Myocyte (in vitro differentiated cells): ENCODE data around the gene KICS2. TPM values are rescaled to one million over a fixed set of nuclear protein-coding genes. Genes with fewer than 3 reads are reported as not detected.
"Not testable (repeated sequence)": the region's sequence is repeated elsewhere in the genome, so short reads cannot be mapped to it uniquely, and the experiment has no call there.

Source experiments
- DNase-seq: peaks from one replicate; pipeline ENCODE4 v3.0.0-alpha.2; 2012; ENCODE audit warnings: low read depth
- total RNA-seq: library from RNA; depleted of rRNA; stranded (reverse); fragments of >200 nt; gene quantifications from 2 replicates; pipeline ENCODE4 v1.2.3, GENCODE V29; 2014

The KICS2 gene
- total RNA-seq, 1 donor from 2014 or later, result 7.2 TPM

DNA sequence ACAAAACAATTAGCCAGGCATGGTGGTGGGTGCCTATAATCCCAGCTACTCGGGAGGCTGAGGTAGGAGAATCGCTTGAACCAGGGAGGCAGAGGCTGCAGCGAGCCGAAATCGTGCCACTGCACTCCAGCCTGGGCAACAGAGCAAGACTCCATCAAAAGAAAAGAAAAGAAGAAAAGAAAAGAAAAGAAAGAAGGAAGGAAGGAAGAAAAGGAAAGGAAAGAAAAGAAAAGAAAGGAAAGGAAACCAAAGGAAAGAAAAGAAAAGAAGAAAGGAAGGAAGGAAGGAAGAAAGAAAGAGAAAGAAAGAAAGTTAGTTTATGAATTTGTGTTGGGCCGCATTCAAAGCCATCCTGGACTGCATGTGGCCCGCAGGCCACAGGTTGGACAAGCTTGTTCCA lies 4.5 kb downstream of the KICS2 start:
- DNase-seq, result not testable (repeated sequence)

DNA sequence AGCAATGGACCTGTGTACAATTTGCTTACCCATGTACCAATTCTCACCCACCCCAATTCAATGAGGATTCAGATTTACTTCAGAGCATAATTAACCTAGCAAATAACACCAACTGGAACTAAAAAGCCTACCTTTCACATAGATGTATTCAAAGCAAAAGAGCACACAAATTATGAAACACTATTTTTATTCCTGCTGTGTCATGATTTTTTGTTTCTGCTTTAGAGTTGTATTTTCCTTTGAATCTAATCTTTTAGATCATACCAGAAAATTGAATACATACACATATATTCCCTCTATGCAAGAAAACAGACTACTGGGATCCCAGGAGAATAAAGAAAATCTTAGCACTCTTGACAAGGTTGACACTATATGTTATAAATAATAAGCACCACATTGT lies 5.9 kb downstream of the KICS2 start:
- no peak for DNase-seq

DNA sequence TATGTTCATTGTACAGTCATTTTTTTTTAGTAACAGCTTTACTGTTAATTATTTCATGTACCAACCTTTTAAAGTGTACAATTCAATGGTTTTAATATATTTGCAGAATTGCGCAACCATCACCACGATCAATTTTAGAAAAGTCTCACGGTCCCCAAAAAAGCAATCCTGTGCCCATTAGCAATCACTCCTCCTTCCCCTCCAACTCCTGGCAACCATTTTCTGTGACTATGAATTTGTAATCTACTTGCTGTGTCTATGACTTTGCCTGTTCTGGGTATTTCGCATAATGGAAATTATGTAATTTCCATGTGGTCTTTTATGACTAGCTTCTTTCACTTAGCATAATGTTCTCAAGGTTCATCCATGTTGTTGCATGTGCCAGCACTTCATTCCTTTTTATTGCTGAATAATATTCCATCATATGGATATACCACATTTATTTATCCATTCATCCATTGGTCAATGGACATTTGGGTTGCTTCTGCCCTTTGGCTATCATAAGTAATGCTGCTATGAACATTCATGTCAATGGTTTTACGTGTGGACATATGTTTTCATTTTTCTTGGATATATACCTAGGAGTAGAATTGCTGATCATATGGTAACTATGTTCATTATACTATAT lies 9.9 kb downstream of the KICS2 start:
- no peak for DNase-seq

DNA sequence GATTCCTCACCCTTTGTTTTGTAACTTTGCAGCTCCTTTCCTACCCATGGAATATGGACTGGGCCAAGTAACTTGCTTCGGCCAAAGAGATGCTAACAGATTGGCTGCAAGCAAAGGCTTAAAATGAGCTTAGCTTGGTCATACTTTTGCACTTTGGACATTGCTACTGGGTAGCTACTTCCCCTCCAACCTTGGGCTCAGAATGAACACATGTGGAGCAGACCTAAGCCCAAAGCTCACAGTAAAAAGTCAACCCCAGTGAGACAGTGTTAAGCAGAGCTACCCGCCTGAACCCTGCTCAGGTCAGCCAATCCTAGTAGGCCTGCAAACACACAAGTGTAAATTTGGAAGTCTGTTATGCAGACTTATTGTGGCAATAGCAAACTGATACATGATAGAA lies 14.6 kb downstream of the KICS2 start:
- DNase-seq, result no peak

DNA sequence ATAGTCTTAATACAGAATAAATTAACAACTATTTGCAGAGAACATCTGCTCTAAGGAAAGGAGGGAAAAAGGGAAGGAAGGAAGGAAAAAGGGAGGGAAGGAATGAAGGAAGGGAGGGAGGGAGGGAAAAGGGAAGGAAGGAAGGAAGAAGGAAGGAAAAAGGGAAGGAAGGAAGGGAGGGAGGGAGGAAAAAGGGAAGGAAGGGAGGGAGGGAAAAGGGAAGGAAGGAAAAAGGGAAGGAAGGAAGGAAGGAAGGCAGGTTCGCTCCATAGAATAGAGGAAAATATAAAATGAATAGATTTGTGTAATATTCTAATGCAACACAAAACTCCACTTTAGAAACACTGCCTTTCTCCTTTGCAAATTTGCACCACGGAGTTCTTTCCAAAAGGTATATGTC lies 16.6 kb downstream of the KICS2 start:
- no peak for DNase-seq

GRCh38 chr12:64203775-64204174 lies 18.3 kb downstream of the KICS2 start:
- no peak for DNase-seq

GRCh38 chr12:64203036-64203435 lies 19.1 kb downstream of the KICS2 start:
- no peak for DNase-seq

- DNase-seq, result not testable (repeated sequence)
Observed at GRCh38 chr12:64195841-64196240, 26.3 kb downstream of the KICS2 start.

GRCh38 chr12:64194333-64195149 lies 27.6 kb downstream of the KICS2 start:
- no peak for DNase-seq

DNA sequence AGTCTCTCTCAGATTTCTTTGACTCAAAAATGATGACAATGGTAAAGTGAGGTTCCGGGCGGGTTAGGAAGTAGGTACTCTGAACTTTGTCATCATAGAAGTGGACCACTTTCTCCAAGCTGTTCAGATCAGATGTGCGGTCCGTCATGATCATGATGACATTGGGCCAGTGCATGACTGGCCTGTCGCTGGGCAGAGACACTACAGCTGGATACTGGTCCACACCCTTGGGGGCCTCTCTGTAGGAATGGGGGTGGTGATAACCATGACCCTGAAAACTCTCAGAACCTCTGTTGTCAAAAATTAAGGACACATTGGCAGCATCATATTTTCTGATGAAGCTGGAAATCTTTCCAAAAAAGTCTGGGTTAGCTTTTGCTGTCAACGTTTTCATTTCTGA lies 28.2 kb downstream of the KICS2 start:
- no peak for DNase-seq

- DNase-seq, result no peak
Observed at GRCh38 chr12:64192644-64193444, 29.3 kb downstream of the KICS2 start.

GRCh38 chr12:64190140-64190539 lies 32.0 kb downstream of the KICS2 start:
- DNase-seq, result no peak

- no peak for DNase-seq
Observed at GRCh38 chr12:64189530-64189929, 32.6 kb downstream of the KICS2 start.

- no peak for DNase-seq
Observed at GRCh38 chr12:64187794-64188193, 34.3 kb downstream of the KICS2 start.

GRCh38 chr12:64187370-64187769 lies 34.7 kb downstream of the KICS2 start:
- DNase-seq, result no peak

DNA sequence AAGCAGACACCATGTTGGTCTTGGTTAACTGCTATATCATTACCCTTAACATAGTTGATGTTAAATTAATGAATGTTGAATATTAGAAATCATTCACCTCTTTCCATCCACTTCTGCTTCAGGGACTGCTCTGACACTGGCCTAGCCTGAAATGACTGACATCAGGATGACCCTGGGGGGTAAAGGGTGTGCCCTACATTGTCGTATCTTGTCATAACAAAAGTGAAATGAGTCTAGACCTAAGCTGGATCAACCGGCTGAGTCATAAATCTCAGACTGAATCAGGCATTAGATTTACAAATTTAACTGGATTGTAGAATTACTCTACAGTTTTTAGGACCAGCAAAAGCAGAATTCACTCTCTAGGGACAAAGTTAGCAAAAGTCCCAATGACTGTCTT lies 35.3 kb downstream of the KICS2 start:
- no peak for DNase-seq

DNA sequence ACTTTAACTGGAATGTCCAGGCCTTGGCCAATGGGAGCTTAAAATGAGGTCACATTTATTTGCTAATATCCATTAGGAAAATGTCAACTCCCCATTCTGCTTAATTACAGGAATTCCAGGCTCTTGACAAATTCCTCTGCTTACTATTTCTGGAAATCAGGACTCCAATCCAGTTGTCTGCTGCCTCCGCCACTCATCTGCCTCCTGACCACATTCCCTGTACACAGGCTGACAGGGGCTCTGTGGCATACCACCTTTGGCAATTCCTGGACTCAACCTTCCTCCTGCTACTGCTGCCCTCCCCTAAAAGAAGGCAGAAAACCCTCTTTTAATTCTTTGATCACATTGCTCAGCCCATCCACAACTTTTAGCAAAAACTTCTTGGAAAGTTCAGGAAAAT lies 37.9 kb downstream of the KICS2 start:
- peak; percentile 63 for DNase-seq

GRCh38 chr12:64181430-64182291 lies 40.4 kb downstream of the KICS2 start:
- DNase-seq, result peak; percentile 86

DNA sequence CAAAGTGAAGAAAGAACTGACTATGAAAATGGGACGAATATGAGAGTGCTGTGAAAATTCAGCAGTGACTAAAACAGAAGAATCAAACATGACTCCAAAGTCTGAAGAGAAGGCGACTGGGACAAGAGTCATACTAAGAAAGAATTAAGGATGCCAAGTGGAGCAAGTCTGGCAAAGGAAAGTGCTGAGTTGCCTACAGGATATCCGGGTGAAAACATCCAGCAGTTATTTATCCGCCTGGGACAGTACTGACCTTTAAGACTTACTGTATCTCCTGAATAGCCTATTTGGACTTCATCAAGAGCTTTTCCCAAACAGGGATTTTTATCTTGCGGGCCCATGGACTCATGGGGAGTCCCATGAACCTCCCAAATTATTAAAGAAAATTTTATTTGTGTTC lies 41.1 kb downstream of the KICS2 start:
- peak; percentile 50 for DNase-seq

DNA sequence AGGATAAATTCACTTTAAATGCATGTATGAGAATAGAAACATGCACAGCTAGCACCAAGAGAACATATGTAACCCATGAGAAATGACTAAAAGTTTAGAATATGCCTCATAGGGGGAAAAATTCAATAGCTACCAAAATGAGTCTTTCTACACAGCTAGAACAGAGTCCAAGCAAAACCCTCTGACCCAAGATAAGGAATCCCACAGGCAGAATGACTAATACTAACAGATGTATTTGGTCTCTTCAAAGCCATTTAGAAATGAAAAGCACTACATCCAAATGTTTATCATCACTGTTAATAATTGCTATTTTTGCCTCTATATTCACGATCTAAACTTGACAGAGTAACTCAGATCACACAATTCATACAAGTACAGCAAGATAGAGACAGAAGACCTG lies 44.0 kb downstream of the KICS2 start:
- DNase-seq, result peak; percentile 36

- no peak for DNase-seq
Observed at GRCh38 chr12:64177001-64177400, 45.1 kb downstream of the KICS2 start.
